GM12878 (cell line): ENCODE results near the gene SSBP4. TPM values are rescaled to one million over a fixed set of nuclear protein-coding genes. Genes with fewer than 3 reads are reported as not detected.

Experiments
- ATAC-seq: fragments of 200-7000 bp; cut with Tn5 transposase; 3 replicates; pipeline ENCODE4 v1.9.1; 2020; ENCODE audit warnings: mild to moderate bottlenecking, moderate library complexity
- BruUV-seq: library from RNA; stranded (reverse); fragments of 400-500 nt; replicated peaks from 2 replicates; lab custom pipeline; 2021; lab: Mats Ljungman, UMichigan
- CTCF ChIA-PET: fragments of 300-600 bp; sonication (Branson Sonifier 250); formaldehyde crosslinking; extraction: SDS; loops from one replicate; lab custom pipeline; 2021; ENCODE audit warnings: inconsistent platforms; lab: Yijun Ruan, JAX
- POLR2A ChIA-PET: fragments of 350-600 bp; formaldehyde crosslinking; extraction: SDS; loops from one replicate; lab custom pipeline; 2021; ENCODE audit warnings: inconsistent platforms; lab: Charles Lee
- RAD21 ChIA-PET: fragments of 300-600 bp; sonication (Branson Sonifier 250); formaldehyde crosslinking; loops from one replicate; lab custom pipeline; 2023; ENCODE audit warnings: antibody characterized with exemption; ENCODE audit not compliant: unreplicated experiment; lab: Charles Lee
- SMC1A ChIA-PET: fragments of 300-600 bp; sonication (Branson Sonifier 250); formaldehyde crosslinking; loops from one replicate; lab custom pipeline; 2023; ENCODE audit not compliant: unreplicated experiment, uncharacterized antibody; lab: Charles Lee
- DNase-seq: peaks from one replicate; pipeline ENCODE4 v3.0.0-alpha.2; 2011; ENCODE audit warnings: low read depth, low spot score
- FAIRE-seq: peaks from 3 replicates; lab custom pipeline; 2011; peaks lifted over from hg19 to GRCh38; lab: Jason Lieb, UNC
- H2AFZ ChIP-seq: 2 replicates; pipeline ENCODE4 v1.6.0; 2011; ENCODE audit warnings: low read depth, low read length, control low read depth; ENCODE audit not compliant: control insufficient read depth
- H3K27ac ChIP-seq: 2 replicates; pipeline ENCODE4 v1.5.1; 2011; ENCODE audit warnings: control low read depth; ENCODE audit not compliant: control insufficient read depth, insufficient read depth
- H3K27me3 ChIP-seq, 2 experiments: replicated peaks in 1 of 2; 2 replicates each; pipeline versions ENCODE4 v1.6.0 to v1.6.1; 2011; ENCODE audit warnings: low read length in 1 of 2; ENCODE audit not compliant: control insufficient read depth in 2 of 2, insufficient read depth in 2 of 2
- H3K36me3 ChIP-seq, 2 experiments: 2 replicates each; pipeline ENCODE4 v1.5.1; 2011; ENCODE audit warnings: low read length in 1 of 2; ENCODE audit not compliant: control insufficient read depth in 2 of 2, insufficient read depth in 2 of 2
- H3K4me1 ChIP-seq: 2 replicates; pipeline ENCODE4 v1.6.1; 2011; ENCODE audit warnings: mild to moderate bottlenecking, low read length, moderate library complexity, mixed read lengths; ENCODE audit not compliant: control insufficient read depth, insufficient read depth
- H3K4me2 ChIP-seq: 2 replicates; pipeline ENCODE4 v1.6.0; 2011; ENCODE audit warnings: control low read depth; ENCODE audit not compliant: control insufficient read depth, insufficient read depth
- H3K4me3 ChIP-seq: fragments of 200-600 bp; sonication (generic); 2 replicates; pipeline ENCODE4 v1.5.1; 2016
- H3K79me2 ChIP-seq: 2 replicates; pipeline ENCODE4 v1.6.0; 2011; ENCODE audit warnings: low read length; ENCODE audit not compliant: control insufficient read depth, insufficient read depth
- H3K9ac ChIP-seq: 2 replicates; pipeline ENCODE4 v1.8.0; 2011; ENCODE audit warnings: low read length, control low read depth, mixed read lengths; ENCODE audit not compliant: control insufficient read depth, insufficient read depth
- H3K9me3 ChIP-seq: replicated peaks from 3 replicates; pipeline ENCODE4 v1.5.1; 2011; ENCODE audit warnings: mild to moderate bottlenecking, low read length; ENCODE audit not compliant: control insufficient read depth, insufficient read depth
- H4K20me1 ChIP-seq: 2 replicates; pipeline ENCODE4 v1.6.0; 2011; ENCODE audit not compliant: control insufficient read depth, insufficient read depth
- CEBPZ ChIP-seq: fragments of 150-350 bp; IDR thresholded peaks from 2 replicates; pipeline ENCODE4 v1.6.1; 2016; ENCODE audit warnings: low read depth, low read length
- JUNB ChIP-seq: IDR thresholded peaks from 2 replicates; pipeline ENCODE4 v1.6.1; 2016; ENCODE audit warnings: antibody characterized with exemption, mild to moderate bottlenecking
- MYB ChIP-seq: fragments of 150-350 bp; IDR thresholded peaks from 2 replicates; pipeline ENCODE4 v1.6.1; 2014; ENCODE audit warnings: mild to moderate bottlenecking, low read depth, low read length, borderline replicate concordance
- NFXL1 ChIP-seq: fragments of 450-650 bp; IDR thresholded peaks from 2 replicates; pipeline ENCODE4 v1.6.1; 2017; ENCODE audit warnings: antibody characterized with exemption, mild to moderate bottlenecking, borderline replicate concordance
- NFYA ChIP-seq: IDR thresholded peaks from 2 replicates; pipeline ENCODE4 v1.6.1; 2011; ENCODE audit warnings: low read depth, mild to moderate bottlenecking, low read length, improper control_type of control experiment, borderline replicate concordance
- POU2F2 ChIP-seq: IDR thresholded peaks from 3 replicates; pipeline ENCODE4 v1.6.1; 2011; ENCODE audit warnings: low read depth, mild to moderate bottlenecking, low read length, borderline replicate concordance
- RELA ChIP-seq: fragments of 450-650 bp; IDR thresholded peaks from 2 replicates; pipeline ENCODE4 v1.8.0; 2014; ENCODE audit warnings: borderline replicate concordance; ENCODE audit not compliant: partially characterized antibody
- SPI1 ChIP-seq: IDR thresholded peaks from 2 replicates; pipeline ENCODE4 v1.6.1; 2011; ENCODE audit warnings: low read depth, mild to moderate bottlenecking, low read length, moderate library complexity, borderline replicate concordance; ENCODE audit not compliant: insufficient read depth
- SREBF1 ChIP-seq: IDR thresholded peaks from 2 replicates; pipeline ENCODE4 v1.6.1; 2012; ENCODE audit warnings: mild to moderate bottlenecking, low read length
- TCF12 ChIP-seq: IDR thresholded peaks from 2 replicates; pipeline ENCODE4 v1.6.1; 2011; ENCODE audit warnings: low read depth, mild to moderate bottlenecking, low read length
- ZBTB40 ChIP-seq: fragments of 450-650 bp; IDR thresholded peaks from 2 replicates; pipeline ENCODE4 v1.6.1; 2016; ENCODE audit warnings: mild to moderate bottlenecking, moderate library complexity, borderline replicate concordance
- WGBS: methylation state at CpG from one replicate; pipeline ENCODE4 v1.1.6; 2016; ENCODE audit warnings: low lambda C conversion rate; ENCODE audit not compliant: insufficient replicate concordance, insufficient coverage; ENCODE audit errors: missing lambda C conversion rate; 5-methylcytosine and 5-hydroxymethylcytosine counted together
- in situ Hi-C: fragments of 300-500 bp; cut with MboI; formaldehyde crosslinking; loops from 9 replicates; pipeline ENCODE4 v1.14.3; 2018; ENCODE audit warnings: mixed read lengths
- intact Hi-C: fragments of 100-400 bp; cut with micrococcal nuclease; formaldehyde crosslinking; loops from one replicate; pipeline ENCODE4 v1.14.2; 2022; ENCODE audit not compliant: unreplicated experiment
- polyA plus RNA-seq, 11 experiments: library from polyadenylated mRNA; depleted of rRNA in 4 of 11; unstranded in 6 of 11; stranded (reverse) in 5 of 11; fragments of >200 nt; fragmentation: Nextera tagmentation in 4 of 11; fragmentation: Illumina TruSeq in 1 of 11; extraction: Ambion mirVana in 4 of 11; extraction: Trizol in 1 of 11; gene quantifications; 1 replicate in 1 of 11; 2 replicates in 10 of 11; pipeline versions ENCODE4 v1.2.1 to v1.2.3, GENCODE V29; 2011 to 2016; ENCODE audit warnings: inconsistent platforms in 2 of 11, missing spikeins in 2 of 11, low read depth in 1 of 11
- total RNA-seq, 4 experiments: library from RNA; depleted of rRNA in 3 of 4; stranded (reverse); fragments of >200 nt in 3 of 4; fragmentation: Illumina TruSeq in 1 of 4; extraction: Trizol in 1 of 4; gene quantifications; 2 replicates each; pipeline versions ENCODE4 v1.2.1 to v1.2.3, GENCODE V29; 2013 to 2021
- TF ChIP-seq, protein P1 (sequence below): fragments of 450-650 bp; IDR thresholded peaks from 2 replicates; pipeline ENCODE4 v1.6.1; 2017; ENCODE audit warnings: mild to moderate bottlenecking

The SSBP4 gene
- total and polyA plus RNA-seq, 10 of the 15 experiments (the other 5 are each of a cell fraction or from before 2014, with no cell fraction given) = 0.37 to 150 (median 38.9) TPM

DNA sequence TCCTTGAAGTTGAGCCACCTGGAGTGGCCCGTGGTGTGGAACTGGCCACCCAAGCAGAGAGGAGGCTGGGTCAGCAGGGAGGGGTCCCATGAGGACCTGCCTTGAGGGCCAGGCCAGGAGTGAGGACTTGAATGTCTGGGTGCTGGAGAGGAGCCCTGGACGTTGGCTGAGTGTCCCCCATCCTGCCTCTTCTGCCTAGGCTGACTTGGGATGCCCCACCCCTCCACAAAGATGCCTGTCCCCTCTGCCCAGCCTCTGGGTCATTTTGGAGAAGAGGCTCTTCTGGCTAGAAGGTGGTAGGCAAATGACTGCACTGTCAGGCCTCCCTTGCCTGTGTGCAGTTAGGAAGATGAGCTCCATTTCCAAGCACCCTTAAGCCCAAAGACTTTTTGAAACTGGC is 1.7 kb downstream of the SSBP4 start (continued):
- TF ChIP-seq RELA = no peak

GRCh38 chr19:18421371-18421959 is 2.3 kb downstream of the SSBP4 start:
- no peak overlapping the region for H2AFZ ChIP-seq
- peak overlapping the region; percentile 87; the same call in 1 of the 2 replicates for H3K4me3 ChIP-seq
- H3K27me3 ChIP-seq = no peaks in the 10 kb centered on the region
- 89% methylated on average over 12 of the region's 12 CpGs for WGBS
- TF ChIP-seq JUNB (no peak), TCF12 (no peak), NFXL1 (no peak), SPI1 (no peak), CEBPZ (no peak), POU2F2 (no peak), NFYA (no peak), ZBTB40 (no peak), MYB (no peak), SREBF1 (no peak)
- TF ChIP-seq, protein P1, sequence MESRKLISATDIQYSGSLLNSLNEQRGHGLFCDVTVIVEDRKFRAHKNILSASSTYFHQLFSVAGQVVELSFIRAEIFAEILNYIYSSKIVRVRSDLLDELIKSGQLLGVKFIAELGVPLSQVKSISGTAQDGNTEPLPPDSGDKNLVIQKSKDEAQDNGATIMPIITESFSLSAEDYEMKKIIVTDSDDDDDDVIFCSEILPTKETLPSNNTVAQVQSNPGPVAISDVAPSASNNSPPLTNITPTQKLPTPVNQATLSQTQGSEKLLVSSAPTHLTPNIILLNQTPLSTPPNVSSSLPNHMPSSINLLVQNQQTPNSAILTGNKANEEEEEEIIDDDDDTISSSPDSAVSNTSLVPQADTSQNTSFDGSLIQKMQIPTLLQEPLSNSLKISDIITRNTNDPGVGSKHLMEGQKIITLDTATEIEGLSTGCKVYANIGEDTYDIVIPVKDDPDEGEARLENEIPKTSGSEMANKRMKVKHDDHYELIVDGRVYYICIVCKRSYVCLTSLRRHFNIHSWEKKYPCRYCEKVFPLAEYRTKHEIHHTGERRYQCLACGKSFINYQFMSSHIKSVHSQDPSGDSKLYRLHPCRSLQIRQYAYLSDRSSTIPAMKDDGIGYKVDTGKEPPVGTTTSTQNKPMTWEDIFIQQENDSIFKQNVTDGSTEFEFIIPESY = no peak
- peak overlapping the region; percentile 73 for H3K9ac ChIP-seq
- peaks cover 48% of the 10 kb centered on the region for H3K4me1 ChIP-seq
- H3K36me3 ChIP-seq = no peaks in the 10 kb centered on the region; a peak in 1 of 4 replicates
- no peak for FAIRE-seq
- no peaks in the 10 kb centered on the region for H4K20me1 ChIP-seq
- DNase-seq = no peak
- in situ Hi-C loops = no loop called here
- intact Hi-C loops = no loop called here
- peaks cover 59% of the 10 kb centered on the region for H3K79me2 ChIP-seq
- BruUV-seq = no TSS peak
- CTCF ChIA-PET = interaction anchor here (0.6 to 2.6 kb wide), 6 partner anchors 11 to 218 kb away, joined by 3 to 9 read pairs (median 4); partner anchors contain the start of gene GDF15
- H3K4me2 ChIP-seq = peak overlapping the region; percentile 88
- H3K9me3 ChIP-seq = no peaks in the 10 kb centered on the region
- ATAC-seq = no peak
- no peak overlapping the region for H3K27ac ChIP-seq
- POLR2A ChIA-PET = interaction anchor here (0.6 to 1.7 kb wide), 5 partner anchors 10 to 207 kb away, joined by 3 to 6 read pairs (median 3); no protein-coding TSS in a partner anchor
- SMC1A ChIA-PET = interaction anchor here (0.6 to 1.6 kb wide), 5 partner anchors 19 to 142 kb away, joined by 3 to 4 read pairs (median 4); no protein-coding TSS in a partner anchor
- RAD21 ChIA-PET = interaction anchor here (1.4 kb wide), 1 partner anchor 16 kb away, joined by 3 read pairs; no protein-coding TSS in a partner anchor
